GM23338 (cell line): ENCODE measurements around the gene SIPA1.

ENCODE experiments used
- CREB1 ChIP-seq: fragments of 250-450 bp; sonication (Bioruptor Pico); IDR thresholded peaks from 2 replicates; pipeline ENCODE4 v1.5.0; 2020; ENCODE audit warnings: low read depth, mild to moderate bottlenecking, moderate library complexity
- EZH2 ChIP-seq: fragments of 200-600 bp; sonication (generic); IDR thresholded peaks from one replicate; pipeline ENCODE4 v1.8.0; 2017; ENCODE audit warnings: antibody characterized with exemption, mild to moderate bottlenecking, low read depth; ENCODE audit not compliant: unreplicated experiment
- EZH2phosphoT487 ChIP-seq: fragments of 200-600 bp; sonication (generic); IDR thresholded peaks from one replicate; pipeline ENCODE4 v1.8.1; 2018; ENCODE audit warnings: antibody characterized with exemption; ENCODE audit not compliant: unreplicated experiment
- POLR2AphosphoS5 ChIP-seq: IDR thresholded peaks from 2 replicates; pipeline ENCODE4 v1.6.1; 2016; ENCODE audit warnings: antibody characterized with exemption, low read depth
- REST ChIP-seq: IDR thresholded peaks from one replicate; pipeline ENCODE4 v1.6.1; 2018; ENCODE audit warnings: antibody characterized with exemption; ENCODE audit not compliant: unreplicated experiment
- STAT1 ChIP-seq: IDR thresholded peaks from one replicate; pipeline ENCODE4 v1.6.1; 2016; ENCODE audit warnings: antibody characterized with exemption; ENCODE audit not compliant: unreplicated experiment
- ZNF462 ChIP-seq: fragments of 250-450 bp; sonication (Bioruptor Pico); IDR thresholded peaks from 2 replicates; pipeline ENCODE4 v1.5.0; 2020; ENCODE audit warnings: mild to moderate bottlenecking, moderate library complexity
- TF ChIP-seq, protein P1 (sequence below), 2 experiments: fragments of 200-600 bp in 1 of 2; sonication (generic) in 1 of 2; conservative IDR thresholded peaks; 2 replicates each; pipeline versions ENCODE4 v1.5.1 to v1.6.1; 2016 to 2017; ENCODE audit warnings: antibody characterized with exemption in 2 of 2, low read depth in 2 of 2, mild to moderate bottlenecking in 2 of 2, moderate library complexity in 1 of 2
- TF ChIP-seq, protein P2 (sequence below): IDR thresholded peaks from 2 replicates; pipeline ENCODE4 v1.6.1; 2016; ENCODE audit warnings: antibody characterized with exemption

- TF ChIP-seq, protein P1, sequence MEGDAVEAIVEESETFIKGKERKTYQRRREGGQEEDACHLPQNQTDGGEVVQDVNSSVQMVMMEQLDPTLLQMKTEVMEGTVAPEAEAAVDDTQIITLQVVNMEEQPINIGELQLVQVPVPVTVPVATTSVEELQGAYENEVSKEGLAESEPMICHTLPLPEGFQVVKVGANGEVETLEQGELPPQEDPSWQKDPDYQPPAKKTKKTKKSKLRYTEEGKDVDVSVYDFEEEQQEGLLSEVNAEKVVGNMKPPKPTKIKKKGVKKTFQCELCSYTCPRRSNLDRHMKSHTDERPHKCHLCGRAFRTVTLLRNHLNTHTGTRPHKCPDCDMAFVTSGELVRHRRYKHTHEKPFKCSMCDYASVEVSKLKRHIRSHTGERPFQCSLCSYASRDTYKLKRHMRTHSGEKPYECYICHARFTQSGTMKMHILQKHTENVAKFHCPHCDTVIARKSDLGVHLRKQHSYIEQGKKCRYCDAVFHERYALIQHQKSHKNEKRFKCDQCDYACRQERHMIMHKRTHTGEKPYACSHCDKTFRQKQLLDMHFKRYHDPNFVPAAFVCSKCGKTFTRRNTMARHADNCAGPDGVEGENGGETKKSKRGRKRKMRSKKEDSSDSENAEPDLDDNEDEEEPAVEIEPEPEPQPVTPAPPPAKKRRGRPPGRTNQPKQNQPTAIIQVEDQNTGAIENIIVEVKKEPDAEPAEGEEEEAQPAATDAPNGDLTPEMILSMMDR (conservative IDR thresholded peaks at IDR 0.05; ENCODE audit: low read depth in 2 of 2): no peak
- TF ChIP-seq EZH2 (no peak), REST (no peak), ZNF462 (no peak), POLR2AphosphoS5 (no peak), CREB1 (CRISPR knock-in tag) (no peak), EZH2phosphoT487 (no peak), STAT1 (no peak)
- TF ChIP-seq, protein P2, sequence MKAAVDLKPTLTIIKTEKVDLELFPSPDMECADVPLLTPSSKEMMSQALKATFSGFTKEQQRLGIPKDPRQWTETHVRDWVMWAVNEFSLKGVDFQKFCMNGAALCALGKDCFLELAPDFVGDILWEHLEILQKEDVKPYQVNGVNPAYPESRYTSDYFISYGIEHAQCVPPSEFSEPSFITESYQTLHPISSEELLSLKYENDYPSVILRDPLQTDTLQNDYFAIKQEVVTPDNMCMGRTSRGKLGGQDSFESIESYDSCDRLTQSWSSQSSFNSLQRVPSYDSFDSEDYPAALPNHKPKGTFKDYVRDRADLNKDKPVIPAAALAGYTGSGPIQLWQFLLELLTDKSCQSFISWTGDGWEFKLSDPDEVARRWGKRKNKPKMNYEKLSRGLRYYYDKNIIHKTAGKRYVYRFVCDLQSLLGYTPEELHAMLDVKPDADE: no peak
Measured at GRCh38 chr11:65695459-65696241, 57.7 kb downstream of the SIPA1 start.
